HPDE6-E6E7 (cell line): ENCODE measurements around the gene NUP93.
"Not testable (repeated sequence)": the region's sequence is repeated elsewhere in the genome, so short reads cannot be mapped to it uniquely, and the experiment has no call there.

Source experiments
- DNase-seq: peaks from one replicate; pipeline ENCODE4 v3.0.0; 2011; ENCODE audit warnings: missing footprints; ENCODE audit errors: extremely low spot score

The NUP93 gene

DNA sequence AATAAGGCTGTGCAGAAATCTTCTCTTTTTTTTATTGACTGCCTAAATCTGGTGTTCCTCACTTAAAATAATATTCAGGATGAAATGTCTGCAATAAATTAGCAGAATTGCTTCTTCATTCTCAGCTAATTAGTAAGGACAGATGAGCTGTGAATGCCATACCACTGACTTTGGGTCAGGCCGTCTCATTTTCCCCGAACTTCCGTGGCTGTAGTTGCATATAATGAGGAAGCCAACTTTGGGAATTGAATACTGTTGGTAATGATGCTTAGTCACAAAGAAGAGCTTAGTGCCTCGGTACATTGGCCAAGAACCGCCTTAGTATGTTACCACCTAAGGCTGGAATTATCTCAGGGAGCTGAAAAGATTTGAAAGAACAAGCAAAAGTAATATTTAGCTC, 47.6 kb downstream of the NUP93 start:
- no peak for DNase-seq

DNA sequence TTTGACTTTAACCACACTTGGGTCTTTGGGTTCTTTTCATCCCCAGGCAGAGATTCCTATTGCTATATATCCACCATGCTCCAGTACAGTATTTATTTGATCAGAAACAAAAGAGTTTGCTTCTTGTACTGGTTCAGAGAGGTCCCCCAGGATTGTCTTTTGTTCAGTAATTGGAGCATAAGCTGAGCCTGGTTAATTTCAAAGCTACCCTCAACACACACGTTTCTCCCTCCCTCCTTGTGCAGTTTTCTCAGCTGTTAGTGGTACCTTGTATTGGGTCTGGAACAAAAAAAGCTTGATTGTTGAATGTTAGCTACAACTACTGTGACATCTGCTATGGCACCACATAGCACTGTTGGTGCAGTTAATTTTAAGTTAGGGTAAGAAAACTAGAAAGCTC, 50.0 kb downstream of the NUP93 start:
- DNase-seq: no peak

DNA sequence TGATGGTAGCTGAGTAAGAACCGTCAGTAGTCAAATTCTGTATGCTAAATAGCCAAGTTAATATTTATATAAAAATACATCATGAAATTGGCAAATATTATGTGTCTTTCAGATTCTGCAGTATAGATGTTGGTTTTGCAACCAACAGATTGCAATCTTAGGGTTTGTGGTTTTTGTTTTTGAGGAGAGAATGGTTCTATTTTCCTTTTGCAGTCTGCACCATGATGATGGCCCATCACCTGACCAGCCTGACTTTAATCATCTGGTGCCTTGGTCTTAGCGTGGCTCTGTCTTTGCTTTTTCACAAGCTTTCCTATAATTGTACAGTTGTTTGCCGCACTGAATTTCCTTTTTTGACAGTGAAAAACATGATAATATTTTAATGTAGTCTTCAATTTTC, 50.7 kb downstream of the NUP93 start:
- no peak for DNase-seq

DNA sequence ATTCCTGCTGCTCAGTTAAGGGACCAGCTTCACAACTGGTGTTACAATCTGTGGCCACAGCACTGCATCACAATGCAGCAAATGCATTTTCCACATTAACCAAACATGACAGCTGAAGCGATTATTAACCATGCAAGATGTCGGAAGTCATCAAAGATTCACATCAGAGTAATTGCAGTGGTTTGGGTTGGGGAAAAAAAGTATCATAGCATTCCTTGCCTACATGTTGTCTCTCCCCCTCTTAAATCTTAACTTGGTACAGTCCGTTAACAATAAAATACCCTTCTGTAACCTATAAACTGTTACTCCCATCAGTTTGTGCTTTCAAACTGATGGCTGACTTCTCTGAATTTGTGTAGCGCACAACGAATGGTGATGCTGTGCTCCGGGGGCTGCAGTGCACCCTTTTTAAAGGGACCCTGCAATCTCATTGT, 51.6 kb downstream of the NUP93 start:
- no peak for DNase-seq

DNA sequence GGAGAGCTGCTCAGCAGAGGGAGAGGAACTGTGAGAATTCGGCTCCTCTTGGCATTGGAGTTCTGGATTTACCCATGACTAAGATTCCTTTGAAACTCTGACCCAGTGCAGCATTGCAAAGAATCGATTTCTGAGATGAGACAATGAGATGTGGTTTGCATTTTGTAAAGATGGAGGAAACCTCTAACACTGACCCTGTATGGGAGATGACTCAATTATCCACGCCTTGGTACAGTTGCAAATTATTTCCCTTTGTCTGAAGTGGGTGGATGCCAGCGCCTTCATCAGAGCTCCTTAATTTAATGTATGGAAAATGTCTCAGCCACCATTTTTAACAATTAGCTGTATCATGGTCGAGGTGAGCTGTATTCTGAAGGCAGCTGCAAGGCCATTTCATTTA, 53.4 kb downstream of the NUP93 start:
- DNase-seq: no peak

DNA sequence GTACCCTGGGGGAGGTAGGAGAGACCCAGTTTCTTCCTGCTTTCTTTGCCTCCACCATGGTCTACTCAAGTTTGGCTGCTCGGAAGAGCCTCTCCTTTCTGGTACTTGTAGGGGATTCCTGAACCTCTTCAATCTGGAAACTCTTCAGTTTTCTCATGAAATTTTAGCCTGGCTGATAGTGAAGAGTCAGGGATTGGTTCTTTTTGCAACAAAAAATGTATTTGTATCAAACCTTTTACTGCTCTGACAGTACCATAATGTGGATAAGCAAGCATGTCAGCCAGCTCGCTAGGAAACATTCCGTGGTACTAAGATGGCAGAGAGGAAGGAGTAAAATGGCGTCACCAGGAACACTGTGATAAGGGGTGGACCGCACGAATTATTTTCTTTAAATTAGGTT, 55.4 kb downstream of the NUP93 start:
- no peak for DNase-seq

DNA sequence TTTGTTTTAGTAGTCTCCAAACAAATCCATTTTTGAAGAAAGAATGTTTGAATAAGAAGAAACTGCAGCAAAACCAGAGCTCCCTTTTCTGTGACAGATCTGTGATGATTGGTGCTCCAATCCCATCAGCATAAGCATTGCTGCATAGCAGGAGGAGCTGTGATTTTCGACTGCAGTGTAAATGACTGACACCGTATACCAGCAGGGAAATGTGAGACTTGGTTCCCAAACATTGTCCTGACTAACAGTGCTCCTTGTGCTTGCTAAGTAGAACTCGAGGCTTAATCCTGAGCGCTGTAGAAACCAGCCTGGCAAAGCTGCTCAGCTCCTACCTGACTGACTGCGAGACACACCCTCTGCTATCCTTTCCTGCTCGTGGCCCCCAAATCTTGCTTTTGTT, 57.2 kb downstream of the NUP93 start:
- no peak for DNase-seq

DNA sequence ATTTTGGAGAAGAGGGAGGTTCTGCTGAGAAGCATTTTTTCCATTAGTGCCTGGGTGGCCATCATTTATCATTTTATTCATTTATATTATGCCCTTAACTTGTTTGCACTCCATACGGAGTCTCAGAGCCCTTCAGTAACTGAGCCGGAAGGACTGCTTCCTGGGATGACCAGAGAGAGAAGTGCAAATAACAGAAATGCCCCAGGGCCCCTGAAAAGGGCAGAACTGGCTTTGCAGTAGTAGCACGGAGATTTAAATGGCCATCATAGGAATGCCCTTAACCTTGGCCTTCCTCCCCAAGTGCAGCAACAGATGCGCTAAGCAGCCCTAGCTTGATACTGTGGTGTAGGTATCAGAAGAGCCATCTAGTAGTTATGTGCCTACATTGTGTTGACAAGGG, 58.5 kb downstream of the NUP93 start:
- DNase-seq: no peak

DNA sequence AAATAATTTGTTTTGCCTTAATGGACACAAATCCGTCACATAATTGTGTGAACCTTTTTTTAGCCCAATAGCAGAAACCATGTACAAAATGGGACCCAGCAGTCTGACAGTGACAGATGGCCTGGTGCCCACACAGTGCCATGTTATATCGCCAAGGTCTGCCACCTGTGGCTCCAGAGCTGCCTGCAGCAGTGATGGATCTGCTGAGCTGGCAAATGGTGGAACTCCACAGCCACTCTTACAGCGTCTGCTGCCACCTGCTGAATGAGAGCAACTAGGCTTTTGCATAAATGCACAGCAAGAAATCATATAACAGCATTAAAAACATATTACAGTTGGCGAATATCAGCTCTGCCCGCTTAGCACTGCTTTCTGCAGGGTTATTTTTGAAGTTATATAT, 59.4 kb downstream of the NUP93 start:
- DNase-seq: peak; percentile 77

DNA sequence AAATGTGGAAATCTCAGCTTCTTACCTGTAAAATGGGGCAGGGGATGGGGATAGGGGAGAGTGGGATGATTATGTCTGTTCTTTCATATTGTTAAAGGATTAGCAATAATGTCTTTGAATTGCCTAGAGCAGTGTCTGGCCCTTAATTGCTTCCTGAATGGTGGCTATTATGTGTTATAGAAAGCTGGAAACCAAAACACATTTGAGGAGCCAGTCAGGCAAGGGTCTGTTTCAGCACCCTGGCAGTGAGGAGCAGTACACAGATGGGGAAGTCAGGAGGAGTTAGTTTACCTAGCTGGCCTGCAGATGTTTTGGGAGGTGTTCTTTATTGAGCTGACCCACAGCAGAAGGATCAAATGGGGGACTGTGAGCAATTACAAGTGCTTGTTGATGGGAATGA, 63.0 kb downstream of the NUP93 start:
- DNase-seq: no peak

DNA sequence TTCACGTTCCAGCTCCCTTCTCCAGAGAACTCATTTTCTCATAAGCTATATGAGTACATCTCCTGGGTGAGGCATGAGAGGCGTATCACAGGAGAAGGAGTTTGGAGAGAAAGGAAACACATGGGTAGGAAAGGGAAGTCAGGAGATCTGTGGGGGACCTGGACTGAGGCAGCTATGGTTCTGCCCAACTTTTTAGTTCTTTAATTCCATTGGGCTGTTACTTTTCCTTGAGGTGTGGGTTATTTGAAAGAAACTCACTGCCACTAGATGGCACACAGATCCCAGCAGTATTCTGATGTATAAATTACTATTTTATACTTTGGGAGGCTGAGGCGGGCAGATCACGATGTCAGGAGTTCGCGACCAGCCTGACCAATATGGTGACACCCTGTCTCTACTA, 63.6 kb downstream of the NUP93 start:
- DNase-seq: peak; percentile 20

DNA sequence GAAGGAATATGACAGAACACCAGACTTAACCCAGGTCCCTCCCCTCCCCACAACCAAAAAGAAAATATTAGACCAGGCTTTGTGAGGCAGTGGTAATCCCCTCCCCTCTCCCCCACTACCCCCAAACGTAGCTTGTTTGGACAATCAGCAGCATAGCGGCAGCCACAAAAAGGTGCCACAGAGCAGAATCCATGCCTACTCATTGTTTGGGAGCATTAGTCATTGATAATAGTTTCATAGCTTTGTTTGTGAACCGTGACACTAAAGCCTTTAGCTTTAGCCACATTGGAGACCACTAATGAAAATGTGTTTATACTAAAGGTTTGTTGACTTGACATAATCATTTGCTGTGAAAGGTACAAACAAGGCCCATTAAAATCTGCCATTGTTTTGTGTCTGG, 65.1 kb downstream of the NUP93 start:
- DNase-seq: no peak

DNA sequence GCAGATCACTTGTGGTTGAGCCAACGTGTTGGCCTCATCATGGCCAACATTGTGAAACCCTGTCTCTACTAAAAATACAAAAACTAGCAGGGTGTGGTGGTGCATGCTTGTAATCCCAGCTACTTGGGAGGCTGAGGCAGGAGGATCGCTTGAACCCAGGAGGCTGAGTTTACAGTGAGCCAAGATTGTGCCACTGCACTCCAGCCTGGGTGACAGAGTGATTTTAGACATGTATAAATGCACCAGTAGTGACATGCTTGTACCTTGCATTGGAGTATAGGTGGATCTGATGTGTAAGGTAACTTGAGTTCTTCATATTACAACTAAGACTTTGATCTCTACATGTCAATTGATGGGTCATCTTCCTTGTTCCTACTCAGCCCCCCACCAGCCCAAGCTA, 67.1 kb downstream of the NUP93 start:
- DNase-seq: not testable (repeated sequence)

DNA sequence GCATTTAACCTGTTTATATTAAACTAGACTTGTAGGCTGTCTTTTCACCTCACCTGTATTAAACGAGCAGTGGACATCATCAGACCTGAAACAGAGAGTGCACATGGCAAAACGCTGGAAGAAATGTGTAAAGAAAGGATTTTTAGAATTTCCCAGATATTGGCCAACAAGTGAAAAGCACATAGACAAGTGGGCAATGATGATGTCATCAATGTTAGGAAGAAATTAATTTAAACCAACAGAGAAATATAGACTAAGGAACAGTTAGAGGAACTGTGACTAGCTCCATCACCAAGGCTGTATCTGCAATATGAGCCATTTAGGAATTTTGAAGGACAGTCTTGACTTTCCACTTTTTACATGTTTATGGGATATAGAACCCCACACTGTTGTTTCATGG, 67.9 kb downstream of the NUP93 start:
- no peak for DNase-seq

DNA sequence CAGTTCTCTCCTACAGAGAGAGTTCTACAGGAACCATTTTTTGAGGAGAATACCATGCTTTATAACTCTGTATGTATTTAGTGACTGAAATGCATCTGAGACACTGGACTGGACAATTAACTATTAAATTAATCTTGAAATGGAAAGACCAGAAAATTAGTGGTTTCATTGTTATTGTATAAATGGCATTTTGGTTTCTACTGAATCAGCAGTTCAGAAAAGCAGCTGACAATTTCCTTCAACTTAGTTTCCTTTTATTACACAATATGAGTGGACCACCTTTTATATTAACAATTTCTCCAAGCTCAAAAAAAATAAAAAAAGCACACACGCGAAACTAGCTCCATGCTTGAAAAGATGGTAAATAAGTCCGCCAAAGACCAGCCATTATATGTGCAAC, 69.0 kb downstream of the NUP93 start:
- no peak for DNase-seq

DNA sequence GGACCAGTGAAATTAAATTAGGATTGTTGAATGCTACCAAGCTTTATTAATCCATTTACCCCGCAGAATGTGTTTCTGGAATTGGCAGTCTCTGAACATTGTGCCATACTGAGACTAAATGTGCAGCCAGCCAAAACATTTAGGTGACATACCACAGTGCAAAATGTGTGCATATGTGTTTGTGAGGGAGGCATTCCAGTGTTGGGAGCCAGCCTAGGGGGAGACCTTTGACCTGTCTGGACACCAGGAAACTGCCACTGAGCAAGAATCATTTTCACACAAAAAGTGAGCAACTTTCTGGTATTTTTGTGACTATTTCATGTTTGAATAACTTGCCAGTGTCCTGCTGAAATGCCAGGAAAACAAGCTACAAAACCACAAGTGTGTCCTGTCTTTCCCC, 70.4 kb downstream of the NUP93 start:
- no peak for DNase-seq

DNA sequence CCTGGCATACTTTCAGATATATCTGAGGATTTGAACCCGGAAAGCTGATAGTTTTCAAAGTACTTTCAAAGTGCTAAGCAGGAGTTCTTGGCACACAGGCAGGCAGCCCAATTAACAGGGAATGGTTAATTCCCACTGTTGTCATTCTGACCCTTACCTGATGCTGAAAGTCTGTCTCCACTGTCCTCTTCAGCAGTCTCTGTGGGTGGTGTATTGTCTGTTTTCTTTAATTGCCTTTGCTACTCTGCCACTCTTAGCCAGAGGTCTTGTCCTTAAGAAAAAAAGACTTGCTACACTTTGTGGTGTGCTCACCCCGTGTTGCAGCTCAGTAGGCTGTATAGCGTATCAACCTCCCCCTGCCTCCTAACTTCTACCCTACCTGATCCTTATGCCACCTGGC, 71.8 kb downstream of the NUP93 start:
- no peak for DNase-seq

DNA sequence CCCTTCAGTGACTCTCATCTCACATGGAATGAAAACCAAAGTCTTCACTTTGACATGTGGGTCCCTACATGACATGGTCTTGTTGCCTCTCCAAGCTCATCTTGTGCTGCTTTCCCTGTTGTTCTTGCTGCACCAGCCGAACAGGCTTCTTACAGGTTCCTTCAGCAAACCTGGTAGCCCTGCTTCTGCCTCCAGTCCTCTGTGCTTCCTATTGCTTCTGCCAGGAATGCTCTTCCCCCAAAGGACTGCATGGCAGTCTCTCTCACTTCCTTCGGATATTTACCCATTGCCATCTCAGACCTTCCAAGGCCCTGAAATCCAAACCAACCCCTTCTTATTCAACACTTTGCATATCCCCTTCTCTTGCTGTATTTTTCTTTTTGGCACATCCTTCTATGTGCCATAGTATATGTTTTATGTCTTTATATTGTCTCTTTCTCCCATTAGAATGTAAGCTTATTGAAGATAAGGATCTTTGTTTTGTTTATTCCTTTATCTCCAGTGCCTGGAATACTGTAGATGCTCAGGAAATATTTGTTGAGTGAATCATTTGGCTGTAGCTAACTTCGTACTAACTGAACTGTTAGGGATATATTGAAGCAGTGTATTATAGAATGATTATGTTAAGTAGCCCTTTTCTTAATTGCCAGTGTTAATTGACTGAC, 77.2 kb downstream of the NUP93 start:
- no peak for DNase-seq

DNA sequence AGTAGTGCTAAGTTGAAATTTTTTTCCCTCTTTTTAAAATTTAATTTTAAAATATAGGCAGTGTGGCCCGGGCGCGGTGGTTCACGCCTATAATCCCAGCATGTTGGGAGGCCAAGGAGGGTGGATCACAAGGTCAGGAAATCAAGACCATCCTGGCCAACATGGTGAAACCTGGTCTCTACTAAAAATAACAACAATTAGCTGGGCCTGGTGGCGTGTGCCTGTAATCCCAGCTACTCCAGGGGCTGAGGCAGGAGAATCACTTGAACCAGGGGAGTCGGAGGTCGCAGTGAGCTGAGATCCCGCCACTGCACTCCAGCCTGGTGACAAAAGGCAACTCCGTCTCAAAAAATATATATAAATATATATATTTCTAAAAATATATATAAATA, 77.7 kb downstream of the NUP93 start:
- not testable (repeated sequence) for DNase-seq

DNA sequence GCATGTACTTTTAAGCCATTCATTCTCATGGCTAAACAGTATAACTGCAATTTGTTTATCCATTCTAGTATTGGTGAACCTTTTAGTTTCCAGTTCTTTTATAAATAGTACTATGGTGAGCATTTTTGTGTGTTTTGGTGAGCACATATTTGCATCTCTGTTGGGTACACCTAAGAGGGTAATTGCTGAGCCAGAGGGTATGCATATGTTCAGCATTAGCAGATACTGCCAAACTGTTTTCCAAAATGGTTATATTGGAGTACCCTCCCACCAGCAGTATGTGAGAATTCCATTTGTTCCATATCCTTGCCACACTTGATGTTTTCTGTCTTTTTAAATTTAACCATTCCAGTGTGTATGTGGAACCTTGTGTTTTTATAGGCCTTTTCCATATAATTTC, 81.0 kb downstream of the NUP93 start:
- DNase-seq: no peak

DNA sequence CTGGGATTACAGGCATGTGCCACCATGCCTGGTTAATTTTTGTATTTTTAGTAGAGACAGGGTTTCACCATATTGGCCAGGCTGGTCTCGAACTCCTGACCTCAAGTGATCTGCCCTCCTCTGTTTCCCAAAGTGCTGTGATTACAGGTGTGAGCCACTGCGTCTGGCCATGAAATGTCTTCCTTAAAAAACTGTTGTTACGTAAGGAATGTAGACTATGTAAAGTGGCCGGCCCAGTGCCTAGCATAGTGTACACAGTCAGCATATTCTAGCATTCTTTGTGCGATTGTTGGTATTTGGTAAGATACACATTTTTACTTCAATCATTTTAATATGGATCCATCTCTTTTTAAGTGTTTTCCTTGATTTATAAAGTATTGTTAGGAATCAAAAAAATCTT, 81.7 kb downstream of the NUP93 start:
- not testable (repeated sequence) for DNase-seq

DNA sequence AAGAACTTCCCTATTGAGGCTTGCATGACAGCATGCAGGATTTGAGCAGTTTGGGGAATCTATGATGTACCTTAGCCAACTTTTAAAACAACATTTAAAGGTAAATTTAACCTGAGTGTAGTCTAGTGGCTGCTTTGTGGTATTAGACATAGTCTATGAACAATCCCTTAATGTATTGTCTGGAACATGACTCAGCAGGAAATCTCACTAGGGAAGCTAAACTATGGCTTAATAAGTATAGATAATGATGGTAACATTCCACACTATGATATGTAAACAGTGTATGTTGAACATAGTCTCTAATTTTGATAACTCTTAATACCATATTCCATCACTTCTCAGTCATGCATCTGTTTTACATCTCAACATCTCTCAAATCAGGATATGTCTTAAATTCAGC, 83.0 kb downstream of the NUP93 start:
- DNase-seq: peak; percentile 54

DNA sequence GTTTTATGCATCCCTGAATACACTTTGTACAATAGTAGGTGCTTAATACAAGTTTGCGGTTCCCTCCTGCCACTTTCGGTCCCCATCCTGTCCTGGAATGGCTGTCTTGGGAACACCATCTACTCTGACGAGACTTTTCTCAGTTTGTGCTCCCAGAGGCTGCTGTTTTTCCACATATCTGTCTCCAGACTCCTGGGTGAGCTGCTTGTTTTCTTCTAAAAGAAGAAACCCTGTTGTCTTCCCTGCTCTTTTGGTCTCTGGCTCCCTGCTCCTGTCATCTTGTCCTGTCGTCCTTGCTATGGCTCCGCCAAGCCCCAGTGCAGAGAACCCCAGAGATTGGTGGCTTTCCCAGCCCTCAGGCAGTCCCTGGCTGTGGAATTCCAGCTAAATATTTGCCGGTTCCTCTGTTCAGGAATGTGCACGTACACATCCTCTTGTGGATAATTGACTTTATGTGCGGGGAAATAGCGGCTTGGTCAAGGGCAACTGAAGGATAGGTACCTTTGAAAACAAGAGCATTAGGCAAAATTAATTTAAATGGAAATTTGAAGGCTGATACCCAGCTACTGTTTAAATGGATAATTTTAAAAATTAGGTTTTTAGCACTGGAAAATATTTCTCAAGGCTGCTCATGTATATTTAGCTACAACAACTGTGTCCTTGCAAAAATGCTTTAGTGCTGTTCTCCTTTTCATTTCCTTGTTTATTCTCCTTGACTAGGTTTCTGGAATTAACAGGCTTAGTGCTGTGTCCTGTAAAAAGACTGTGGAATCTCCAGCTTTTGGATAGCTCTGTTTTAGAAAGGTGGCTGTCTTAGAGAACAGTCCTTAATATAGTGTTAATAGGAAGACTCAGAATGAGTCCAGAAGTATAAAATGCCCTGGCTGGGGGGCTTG, 84.9 kb downstream of the NUP93 start:
- DNase-seq: no peak
